ENCODE data around the gene DNAH2. TPM values are rescaled to one million over a fixed set of nuclear protein-coding genes. Genes with fewer than 3 reads are reported as not detected.

DNAH2 gene
- total RNA-seq, 1 experiment from 2014 or later = 0.26 TPM

- Mint-ChIP-seq H3K27me3 (ENCODE audit: unreplicated experiment) (peaks cover 13% of the 10 kb centered on the region), H3K4me1 (ENCODE audit: low read depth, unreplicated experiment) (peaks cover 57% of the 10 kb centered on the region), H3K36me3 (ENCODE audit: insufficient read depth, unreplicated experiment) (peaks cover 88% of the 10 kb centered on the region), H3K4me3 (ENCODE audit: low read depth, unreplicated experiment) (peak overlapping the region; percentile 82), H3K9me3 (ENCODE audit: low read depth, unreplicated experiment) (no peaks in the 10 kb centered on the region), H3K27ac (ENCODE audit: unreplicated experiment) (peak overlapping the region; percentile 72)
- no peak for DNase-seq
- no TSS peak for BruUV-seq (replicated peaks)
- no peak for TF ChIP-seq CTCF (IDR thresholded peaks at IDR 0.05; ENCODE audit: unreplicated experiment)
- intact Hi-C loops (cut with micrococcal nuclease; ENCODE audit: unreplicated experiment) = no loop called here
- CTCF ChIA-PET = interaction anchor here (0.5 kb wide), 1 partner anchor 48 kb away, joined by 5 read pairs; no protein-coding TSS in a partner anchor
Measured at GRCh38 chr17:7837408-7838088, 120.0 kb downstream of the DNAH2 start.

- Mint-ChIP-seq H3K27ac (ENCODE audit: unreplicated experiment) (peak overlapping the region; percentile 88), H3K27me3 (ENCODE audit: unreplicated experiment) (peaks cover 5% of the 10 kb centered on the region), H3K36me3 (ENCODE audit: insufficient read depth, unreplicated experiment) (peaks cover 95% of the 10 kb centered on the region), H3K4me1 (ENCODE audit: low read depth, unreplicated experiment) (peaks cover 54% of the 10 kb centered on the region), H3K9me3 (ENCODE audit: low read depth, unreplicated experiment) (no peaks in the 10 kb centered on the region), H3K4me3 (ENCODE audit: low read depth, unreplicated experiment) (peak overlapping the region; percentile 96)
- CTCF ChIA-PET = interaction anchor here (0.6 kb wide), 2 partner anchors 24 to 33 kb away, joined by 3 to 4 read pairs; no protein-coding TSS in a partner anchor
- no TSS peak for BruUV-seq (replicated peaks)
- TF ChIP-seq CTCF (IDR thresholded peaks at IDR 0.05; ENCODE audit: unreplicated experiment) = no peak
- intact Hi-C loops (cut with micrococcal nuclease; ENCODE audit: unreplicated experiment) = no loop called here
- no peak for DNase-seq
Measured at GRCh38 chr17:7838090-7839075, 120.8 kb downstream of the DNAH2 start.

- no peak for DNase-seq
- CTCF ChIA-PET = interaction anchor here (0.6 kb wide), 1 partner anchor 25 kb away, joined by 3 read pairs; no protein-coding TSS in a partner anchor
- Mint-ChIP-seq H3K27ac (ENCODE audit: unreplicated experiment) (peak overlapping the region; percentile 88), H3K27me3 (ENCODE audit: unreplicated experiment) (no peaks in the 10 kb centered on the region), H3K9me3 (ENCODE audit: low read depth, unreplicated experiment) (no peaks in the 10 kb centered on the region), H3K4me1 (ENCODE audit: low read depth, unreplicated experiment) (peaks cover 50% of the 10 kb centered on the region), H3K4me3 (ENCODE audit: low read depth, unreplicated experiment) (peak overlapping the region; percentile 96), H3K36me3 (ENCODE audit: insufficient read depth, unreplicated experiment) (peaks cover 95% of the 10 kb centered on the region)
- BruUV-seq (replicated peaks) = no TSS peak
- no peak for TF ChIP-seq CTCF (IDR thresholded peaks at IDR 0.05; ENCODE audit: unreplicated experiment)
- intact Hi-C loops (cut with micrococcal nuclease; ENCODE audit: unreplicated experiment) = no loop called here
Measured at GRCh38 chr17:7839190-7839875, 121.8 kb downstream of the DNAH2 start.

GRCh38 chr17:7839876-7840261 lies 122.3 kb downstream of the DNAH2 start:
- BruUV-seq (replicated peaks) = no TSS peak
- DNase-seq = no peak
- intact Hi-C loops (cut with micrococcal nuclease; ENCODE audit: unreplicated experiment) = no loop called here
- Mint-ChIP-seq H3K4me3 (ENCODE audit: low read depth, unreplicated experiment) (peak overlapping the region; percentile 96), H3K9me3 (ENCODE audit: low read depth, unreplicated experiment) (no peaks in the 10 kb centered on the region), H3K27me3 (ENCODE audit: unreplicated experiment) (no peaks in the 10 kb centered on the region), H3K27ac (ENCODE audit: unreplicated experiment) (no peak overlapping the region), H3K4me1 (ENCODE audit: low read depth, unreplicated experiment) (peaks cover 50% of the 10 kb centered on the region), H3K36me3 (ENCODE audit: insufficient read depth, unreplicated experiment) (peaks cover 95% of the 10 kb centered on the region)
- no peak for TF ChIP-seq CTCF (IDR thresholded peaks at IDR 0.05; ENCODE audit: unreplicated experiment)
- CTCF ChIA-PET = no interaction called here
